Stimulated activated CD4-positive, alpha-beta T cell treated with anti-CD3 and anti-CD28 coated beads, Interleukin-2, amount 100 ng/mL, for 48 hours (primary cell): Measurements from ENCODE around the gene UBA7.
"Not testable (repeated sequence)": the region's sequence is repeated elsewhere in the genome, so short reads cannot be mapped to it uniquely, and the experiment has no call there.

Experiments used
- DNase-seq, 2 donors: peaks; one replicate each; pipeline ENCODE4 v3.0.0-alpha.2; 2020

UBA7 gene, protein sequence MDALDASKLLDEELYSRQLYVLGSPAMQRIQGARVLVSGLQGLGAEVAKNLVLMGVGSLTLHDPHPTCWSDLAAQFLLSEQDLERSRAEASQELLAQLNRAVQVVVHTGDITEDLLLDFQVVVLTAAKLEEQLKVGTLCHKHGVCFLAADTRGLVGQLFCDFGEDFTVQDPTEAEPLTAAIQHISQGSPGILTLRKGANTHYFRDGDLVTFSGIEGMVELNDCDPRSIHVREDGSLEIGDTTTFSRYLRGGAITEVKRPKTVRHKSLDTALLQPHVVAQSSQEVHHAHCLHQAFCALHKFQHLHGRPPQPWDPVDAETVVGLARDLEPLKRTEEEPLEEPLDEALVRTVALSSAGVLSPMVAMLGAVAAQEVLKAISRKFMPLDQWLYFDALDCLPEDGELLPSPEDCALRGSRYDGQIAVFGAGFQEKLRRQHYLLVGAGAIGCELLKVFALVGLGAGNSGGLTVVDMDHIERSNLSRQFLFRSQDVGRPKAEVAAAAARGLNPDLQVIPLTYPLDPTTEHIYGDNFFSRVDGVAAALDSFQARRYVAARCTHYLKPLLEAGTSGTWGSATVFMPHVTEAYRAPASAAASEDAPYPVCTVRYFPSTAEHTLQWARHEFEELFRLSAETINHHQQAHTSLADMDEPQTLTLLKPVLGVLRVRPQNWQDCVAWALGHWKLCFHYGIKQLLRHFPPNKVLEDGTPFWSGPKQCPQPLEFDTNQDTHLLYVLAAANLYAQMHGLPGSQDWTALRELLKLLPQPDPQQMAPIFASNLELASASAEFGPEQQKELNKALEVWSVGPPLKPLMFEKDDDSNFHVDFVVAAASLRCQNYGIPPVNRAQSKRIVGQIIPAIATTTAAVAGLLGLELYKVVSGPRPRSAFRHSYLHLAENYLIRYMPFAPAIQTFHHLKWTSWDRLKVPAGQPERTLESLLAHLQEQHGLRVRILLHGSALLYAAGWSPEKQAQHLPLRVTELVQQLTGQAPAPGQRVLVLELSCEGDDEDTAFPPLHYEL

DNA sequence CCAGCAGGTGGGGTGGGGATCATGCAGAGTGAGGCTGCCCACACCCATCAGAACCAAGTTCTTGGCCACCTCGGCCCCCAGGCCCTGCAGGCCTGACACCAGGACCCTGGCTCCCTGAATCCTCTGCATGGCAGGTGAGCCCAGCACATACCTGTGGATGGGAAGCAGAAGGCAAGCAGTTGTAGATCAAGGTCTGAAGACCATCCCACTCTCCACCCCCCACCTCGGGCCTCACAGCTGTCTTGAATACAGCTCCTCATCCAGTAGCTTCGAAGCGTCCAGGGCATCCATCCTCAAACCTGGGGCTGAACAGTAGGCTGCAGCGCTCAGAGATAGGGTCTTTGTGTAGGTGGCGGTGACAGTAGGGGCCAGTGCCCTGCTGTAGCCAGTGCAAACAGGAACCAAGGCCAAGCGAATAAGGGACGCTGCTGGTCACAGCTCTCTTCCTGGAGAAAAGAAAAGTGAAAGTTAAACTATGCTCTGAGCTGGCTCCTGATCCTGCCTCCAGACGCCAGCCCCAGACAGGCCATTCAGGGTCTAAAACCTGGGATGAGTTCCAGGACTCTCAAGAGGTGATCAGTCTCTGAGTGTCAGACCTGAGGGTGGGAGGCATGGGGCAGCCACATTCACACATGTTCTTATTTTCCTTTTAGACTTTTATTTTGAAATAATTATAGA, at the start of gene UBA7:
UBA7 (minus strand) TSS at position 457 of the 678 bp plus-strand sequence; CDS start at position 291, 166 bp downstream.
- peak in 1 of 2 donors; percentile 25 for DNase-seq

DNA sequence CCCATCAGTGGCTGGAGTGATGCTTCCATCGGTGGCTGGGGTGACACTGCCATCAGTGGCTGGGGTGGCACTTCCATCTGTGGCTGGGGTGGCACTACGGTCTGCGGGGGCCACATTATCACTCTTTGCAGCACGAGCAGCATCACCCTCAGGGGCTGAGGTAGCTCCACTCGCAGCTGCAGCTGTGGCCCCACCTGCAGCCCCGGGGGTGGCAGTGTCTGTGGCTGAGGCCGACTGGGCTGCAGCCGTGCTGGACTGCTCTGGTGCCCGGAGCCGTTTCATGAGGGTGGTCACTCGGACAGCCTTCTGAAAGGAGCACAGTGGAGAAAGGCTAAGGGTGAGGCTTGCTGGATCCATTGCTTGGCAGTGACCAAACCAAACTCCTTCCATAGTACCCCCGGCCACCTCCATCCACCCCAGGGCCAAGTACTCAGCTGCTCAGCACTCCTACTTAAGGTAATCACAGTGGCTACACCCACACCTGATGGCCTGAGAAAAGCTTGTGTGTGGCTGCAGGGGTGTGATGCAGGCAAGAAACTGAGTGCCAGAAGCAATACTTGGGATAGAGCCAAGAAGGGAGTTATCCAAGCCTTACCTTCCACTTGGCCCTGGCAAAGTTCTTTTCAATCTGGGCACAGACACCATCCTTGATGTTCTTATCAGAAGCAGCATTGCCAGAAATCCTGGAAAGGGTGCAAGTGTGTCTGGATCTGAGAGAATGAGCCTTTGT, 46.0 kb upstream of the UBA7 start:
- DNase-seq, result no peak

DNA sequence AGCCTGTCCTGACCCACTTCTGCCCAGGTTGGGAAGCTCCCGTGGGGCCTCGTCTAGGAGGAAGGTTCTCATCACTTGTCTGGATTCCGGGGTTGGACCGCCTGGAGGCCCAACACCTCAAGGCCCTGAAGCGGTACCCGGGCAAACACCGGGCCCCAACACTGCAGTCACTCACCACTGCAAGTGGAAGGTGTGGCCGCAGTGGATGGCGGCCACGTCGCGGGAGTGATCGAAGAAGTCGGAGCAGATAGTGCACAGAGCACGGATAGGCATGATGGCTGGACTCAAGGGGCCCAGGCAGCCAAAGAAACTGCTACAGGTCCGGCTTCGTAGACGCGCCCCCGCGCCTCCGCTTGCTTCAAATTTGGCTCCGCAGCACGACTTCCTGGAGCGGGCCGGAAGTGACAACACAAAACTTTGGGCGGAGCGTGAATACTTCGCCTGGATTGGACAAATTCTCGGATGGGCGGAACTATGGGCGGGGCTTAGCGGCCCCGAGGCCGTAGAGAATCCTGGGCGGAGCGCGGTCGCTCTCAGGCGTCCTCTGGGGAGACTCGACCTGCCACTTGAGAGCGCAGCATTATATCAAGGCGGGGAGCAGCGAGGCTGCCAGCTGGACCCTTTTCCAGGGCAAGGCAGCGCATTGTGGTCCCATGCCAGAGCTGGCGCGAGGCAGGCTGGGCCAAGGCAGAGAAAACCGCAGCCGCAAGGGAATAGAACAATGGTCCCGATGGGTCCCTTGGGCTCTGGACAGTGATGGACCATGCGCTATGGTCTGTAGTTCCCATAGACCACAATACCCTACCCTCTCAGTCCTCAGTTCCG, 42.6 kb upstream of the UBA7 start, which contains the start of gene TRAIP:
TRAIP (minus strand) TSS at position 384 of the 825 bp plus-strand sequence; CDS start at position 273, 111 bp downstream.
- peak; percentile 95 to 96 for DNase-seq

DNA sequence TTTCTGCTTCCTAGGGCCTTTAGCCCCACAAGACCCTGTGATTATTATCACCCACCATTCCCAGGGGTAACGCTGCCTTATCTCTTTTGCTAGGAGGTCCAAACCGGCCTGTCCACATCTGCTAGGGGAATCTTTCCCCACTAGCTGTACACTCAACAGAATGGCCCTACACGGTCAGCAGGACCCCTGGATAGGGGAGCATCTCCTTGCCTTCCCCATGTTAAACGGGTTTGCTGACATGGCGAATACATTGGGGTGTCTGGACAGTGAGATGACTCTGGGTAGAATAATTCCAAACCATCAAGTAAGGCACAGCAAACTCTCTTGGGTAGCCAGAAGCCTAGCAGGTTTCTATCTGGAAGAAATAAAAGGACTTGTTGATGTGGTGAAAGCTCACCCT, 41.9 kb upstream of the UBA7 start:
- no peak for DNase-seq

DNA sequence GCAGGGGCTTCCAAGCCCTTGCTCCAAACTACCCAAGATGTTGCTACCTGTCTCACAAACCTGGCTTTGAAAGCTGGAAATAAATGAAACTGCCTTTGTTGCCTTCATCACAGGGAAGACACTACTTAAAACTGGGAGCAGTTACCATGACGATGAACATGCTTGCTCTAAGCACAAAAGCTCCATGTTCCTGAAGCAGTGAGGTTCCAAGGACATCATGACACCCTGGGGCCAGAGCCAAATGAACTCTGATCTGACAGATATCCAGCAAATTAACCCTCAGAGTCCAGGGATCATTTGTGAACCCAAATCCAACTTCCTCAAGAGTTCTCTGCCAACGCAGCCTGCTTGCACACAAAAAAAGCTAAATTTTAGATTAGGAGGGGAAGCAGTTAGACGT, 31.9 kb upstream of the UBA7 start:
- DNase-seq, result no peak

DNA sequence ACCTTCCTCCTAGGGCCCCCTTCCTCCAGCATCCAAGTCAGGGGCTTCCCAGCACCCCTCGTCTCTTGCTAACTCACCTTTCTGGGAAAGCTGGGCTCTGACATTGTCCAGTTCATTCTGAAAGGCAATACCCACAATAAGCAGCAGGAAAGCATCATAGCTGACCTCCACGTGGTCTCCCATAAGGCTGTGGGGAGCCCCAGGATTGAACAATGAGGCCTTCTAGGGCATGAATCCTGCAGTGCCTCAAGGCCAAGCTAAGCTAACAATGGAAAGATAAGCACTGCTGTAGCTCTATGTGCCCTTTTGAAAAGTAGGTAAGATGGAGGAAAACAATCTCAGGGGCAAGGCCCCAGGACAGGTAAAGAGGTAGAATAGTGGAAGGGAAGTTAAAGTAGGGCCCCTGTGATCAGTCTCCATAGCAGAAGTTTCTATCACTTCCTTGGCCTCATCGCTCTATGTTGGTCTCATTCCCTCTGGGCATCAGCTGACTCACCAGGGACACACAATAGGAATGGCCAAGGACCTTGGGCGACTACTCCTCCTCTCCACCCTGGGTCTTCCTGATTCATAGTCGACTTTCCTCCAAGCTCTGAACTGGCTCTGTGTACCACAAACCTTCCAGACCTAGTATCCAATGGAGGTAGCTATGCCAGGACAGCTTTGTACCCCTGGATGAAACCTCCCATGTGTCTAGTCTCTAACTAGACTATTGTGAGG, 30.9 kb upstream of the UBA7 start:
- no peak for DNase-seq

DNA sequence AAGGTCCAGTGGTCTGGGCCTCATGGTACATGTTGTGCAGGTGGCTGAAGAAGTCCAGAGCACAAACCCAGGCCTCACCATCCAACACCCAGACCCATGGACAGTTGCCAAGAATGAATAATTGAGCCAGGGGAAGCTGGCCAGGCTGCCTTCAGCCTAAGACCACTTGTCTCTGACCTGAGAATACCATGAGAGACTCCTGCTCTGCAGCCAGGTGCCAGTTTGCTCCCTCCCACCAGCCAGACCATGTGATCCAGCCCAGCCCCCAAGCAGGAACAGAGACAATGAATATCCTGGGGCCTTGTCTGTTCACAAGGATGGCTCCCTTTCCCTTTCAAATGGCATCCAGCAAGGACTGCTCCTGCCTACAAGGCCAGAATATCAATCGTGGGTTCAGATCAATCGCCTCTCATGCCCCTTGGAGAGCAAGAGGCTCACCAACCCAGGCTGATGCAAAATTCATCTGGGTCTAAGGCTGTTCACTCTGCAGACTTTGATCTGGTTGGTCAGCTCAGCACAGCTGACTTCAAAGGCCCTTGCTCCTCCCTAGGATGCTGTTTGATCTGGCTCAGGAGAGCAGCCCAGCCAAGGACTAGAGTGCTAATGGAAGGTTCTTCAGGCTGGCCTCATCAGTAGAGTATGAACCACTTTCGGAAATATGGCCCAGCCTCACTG, 29.2 kb upstream of the UBA7 start:
- no peak for DNase-seq

DNA sequence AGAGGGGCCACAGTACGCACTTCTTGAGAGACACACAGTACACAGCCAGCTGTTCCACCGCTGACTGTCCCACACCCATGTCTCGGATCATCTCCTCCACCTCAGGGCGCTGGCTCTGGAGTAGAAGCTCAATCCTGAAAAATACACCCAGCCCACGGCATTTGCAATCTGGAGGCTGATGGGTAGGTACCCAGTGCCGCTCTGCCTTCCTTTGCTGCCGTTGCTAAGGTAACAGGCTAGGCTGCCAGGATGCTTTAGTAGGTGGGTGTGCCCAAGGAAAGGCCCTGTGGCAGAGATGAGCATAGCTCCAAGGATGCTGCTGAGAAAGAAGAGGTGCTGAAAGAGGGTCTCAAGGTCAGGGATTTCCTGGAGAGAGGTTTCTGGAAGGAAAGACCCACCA, 28.1 kb upstream of the UBA7 start:
- no peak for DNase-seq

DNA sequence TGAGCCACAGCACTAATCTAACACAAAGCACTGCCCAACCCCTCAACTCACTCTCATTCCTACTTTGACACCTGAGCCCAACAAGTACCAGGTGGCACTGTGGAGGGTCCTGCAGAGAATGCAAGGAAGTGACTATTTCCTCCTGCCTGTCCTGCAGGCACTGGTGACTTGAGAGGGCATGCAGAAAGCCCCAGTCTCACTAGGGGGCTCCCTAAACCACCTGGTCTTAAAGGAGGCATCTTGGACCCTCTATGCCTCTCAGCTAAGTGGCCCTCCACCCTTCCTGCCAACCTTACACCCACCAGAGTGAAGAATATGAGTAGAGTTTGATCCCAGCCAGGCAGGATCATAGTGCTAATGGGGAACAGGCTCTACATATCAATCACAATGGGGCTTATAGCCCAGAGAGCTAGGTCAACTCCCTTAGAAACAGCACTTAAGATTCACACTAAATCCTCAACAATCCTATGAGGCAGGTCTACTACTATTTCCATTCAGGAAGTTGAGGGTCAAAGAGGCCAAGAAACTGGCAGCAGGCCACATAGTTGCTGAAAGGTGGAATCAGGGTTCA, 27.5 kb upstream of the UBA7 start:
- no peak for DNase-seq

DNA sequence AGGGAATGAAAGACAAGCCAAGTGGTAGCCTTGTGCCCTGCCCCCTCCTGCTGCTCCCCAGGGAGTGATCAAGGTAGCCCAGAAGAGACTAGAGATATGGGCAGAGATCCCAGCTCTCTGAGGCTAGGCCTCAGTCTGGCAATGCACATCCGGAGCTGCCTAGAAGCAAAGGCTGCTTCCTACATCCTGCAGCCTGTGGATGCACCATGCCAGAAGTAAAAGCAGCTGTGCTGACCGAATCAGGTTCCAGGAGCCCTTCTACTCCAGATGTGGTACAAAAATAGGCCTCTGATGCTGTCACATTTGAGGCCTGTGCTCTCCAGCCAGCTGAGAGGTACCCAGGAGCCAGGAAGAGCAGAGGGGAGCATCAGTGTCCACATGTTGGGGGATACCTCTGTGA, 26.6 kb upstream of the UBA7 start:
- DNase-seq, result no peak

DNA sequence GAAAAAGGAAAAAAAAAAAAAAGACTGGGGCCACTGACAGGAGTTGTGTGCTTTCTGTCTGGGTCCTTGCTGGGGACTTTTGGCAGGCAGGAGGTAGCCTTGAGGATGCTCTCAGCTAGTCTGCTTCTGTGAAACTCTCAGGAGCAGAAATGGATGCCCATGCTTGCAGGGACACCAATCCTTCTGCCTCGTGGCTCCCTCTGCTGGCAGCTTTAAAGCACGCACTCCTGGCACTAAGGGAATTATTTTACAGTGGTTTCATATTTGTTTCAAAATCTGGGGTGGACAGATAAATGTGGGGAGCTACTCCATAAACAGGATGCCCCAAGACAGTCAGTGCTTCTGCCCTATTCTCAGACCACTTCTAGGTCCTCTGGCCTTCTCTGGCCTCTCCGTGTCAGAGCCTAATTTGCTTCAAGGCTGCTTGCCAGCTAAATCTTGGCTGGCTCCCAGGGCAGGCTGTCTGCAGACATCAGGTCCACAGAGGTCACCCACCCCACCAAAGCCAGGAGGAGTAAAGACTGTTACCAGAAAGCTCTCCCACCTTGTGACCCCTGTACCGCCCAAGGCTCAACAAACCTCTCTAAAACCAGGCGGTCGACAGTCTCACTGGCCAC, 25.5 kb upstream of the UBA7 start:
- peak; percentile 70 to 72 for DNase-seq

DNA sequence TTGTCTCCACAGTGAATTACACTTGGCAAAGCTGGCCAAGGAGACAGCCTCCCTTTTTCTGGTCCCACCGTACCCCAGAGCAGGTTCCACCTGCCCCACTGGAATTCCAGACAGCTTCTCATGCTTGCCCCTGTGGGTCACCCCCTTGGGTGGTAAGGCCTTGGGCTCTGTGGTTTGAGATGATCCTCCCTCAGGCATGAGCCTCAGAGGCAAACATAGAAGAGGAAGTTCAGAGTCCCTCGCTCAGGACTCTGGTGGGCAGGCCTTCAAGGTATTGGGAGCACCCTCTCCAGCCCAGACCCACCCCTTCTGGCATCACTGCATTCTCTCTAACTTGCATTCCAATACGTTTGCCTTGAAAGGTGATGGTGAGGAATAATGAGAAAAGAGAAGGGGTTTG, 17.6 kb upstream of the UBA7 start:
- no peak for DNase-seq

DNA sequence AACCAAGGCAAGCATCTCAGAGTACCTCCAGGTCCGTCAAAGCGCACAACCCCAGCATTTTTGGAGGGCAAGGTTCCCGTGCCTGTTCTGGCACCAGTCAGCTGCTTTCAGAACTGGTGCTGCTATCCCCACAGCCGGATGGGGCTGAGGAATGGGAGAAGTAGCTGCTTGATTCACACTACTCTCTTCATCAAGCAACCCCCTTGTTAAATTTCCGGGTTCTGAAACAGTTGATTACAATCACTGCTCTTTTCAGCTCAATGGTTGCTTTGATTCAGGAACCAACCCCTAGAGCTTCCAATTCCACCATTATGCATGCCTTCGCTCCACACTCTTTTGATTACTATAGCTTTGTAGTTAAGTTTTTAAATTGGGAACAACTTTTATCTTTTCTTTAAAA, 12.3 kb upstream of the UBA7 start:
- DNase-seq, result no peak

DNA sequence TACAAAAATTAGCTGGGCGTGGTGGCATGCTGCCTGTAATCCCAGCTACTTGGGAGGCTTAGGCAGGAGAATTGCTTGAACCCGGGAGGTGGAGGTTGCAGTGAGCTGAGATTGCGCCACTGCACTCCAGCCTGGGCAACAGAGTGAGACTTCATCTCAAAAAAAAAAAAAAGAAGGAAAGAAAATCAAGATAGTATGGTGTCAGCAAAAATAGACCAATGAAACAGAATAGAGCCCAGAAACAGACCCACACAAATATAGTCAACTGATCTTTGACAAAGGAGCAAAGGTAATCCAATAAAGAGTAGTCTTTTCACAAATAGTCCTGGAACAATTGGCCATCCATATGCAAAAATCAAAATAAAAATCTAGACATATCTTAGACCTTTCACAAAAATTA, 9.4 kb upstream of the UBA7 start:
- DNase-seq, result not testable (repeated sequence)

DNA sequence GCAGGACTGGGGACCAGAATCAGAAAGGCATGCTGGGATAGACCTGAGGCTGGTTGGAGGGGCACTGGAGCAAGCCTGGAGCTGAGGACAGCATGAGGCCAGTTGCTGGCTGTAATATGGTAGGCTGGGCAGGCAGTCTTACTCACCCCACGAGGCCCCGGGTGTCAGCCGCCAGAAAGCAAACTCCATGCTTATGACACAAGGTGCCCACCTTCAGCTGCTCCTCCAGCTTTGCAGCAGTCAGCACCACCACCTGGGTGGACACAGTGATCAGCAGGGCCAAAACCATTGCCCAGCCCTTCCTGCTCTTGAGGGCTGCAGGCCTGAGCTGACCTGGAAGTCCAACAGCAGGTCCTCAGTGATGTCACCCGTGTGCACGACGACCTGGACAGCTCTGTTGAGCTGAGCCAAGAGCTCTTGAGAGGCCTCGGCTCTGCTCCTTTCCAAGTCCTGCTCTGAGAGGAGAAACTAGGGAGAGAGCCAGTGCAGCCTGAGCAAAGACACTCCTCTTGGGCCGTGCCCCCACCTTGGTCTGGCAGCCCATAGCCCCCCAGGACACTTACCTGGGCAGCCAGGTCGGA, 747 bp downstream of the UBA7 start:
- no peak for DNase-seq

DNA sequence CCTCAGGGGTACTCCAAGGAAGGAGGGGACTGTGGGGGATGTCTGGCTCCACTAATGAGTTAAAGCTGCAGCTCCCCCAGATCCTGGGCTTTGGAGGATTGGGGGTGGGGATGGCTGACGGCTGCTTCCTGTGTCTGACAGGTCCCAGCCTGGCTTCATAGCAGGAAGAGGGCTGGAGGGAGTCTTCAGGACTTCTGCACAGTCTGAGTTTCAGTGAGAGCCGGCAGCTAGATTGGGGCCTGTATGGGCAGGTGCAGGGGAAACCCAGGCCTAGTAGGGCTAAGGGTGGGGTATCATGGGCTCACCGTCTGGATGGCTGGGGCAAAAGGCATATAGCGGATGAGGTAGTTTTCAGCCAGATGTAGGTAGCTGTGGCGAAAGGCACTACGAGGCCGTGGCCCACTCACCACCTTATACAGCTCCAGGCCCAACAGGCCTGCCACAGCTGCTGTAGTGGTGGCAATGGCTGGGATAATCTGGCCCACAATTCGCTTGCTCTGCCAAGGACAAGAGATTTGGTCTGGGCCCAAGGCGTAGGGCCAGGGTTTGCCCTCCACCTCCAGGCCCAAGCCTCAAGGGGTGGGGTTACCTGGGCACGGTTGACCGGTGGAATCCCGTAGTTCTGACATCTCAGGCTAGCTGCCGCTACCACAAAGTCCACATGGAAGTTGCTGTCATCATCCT, 6.2 kb downstream of the UBA7 start:
- DNase-seq, result no peak

DNA sequence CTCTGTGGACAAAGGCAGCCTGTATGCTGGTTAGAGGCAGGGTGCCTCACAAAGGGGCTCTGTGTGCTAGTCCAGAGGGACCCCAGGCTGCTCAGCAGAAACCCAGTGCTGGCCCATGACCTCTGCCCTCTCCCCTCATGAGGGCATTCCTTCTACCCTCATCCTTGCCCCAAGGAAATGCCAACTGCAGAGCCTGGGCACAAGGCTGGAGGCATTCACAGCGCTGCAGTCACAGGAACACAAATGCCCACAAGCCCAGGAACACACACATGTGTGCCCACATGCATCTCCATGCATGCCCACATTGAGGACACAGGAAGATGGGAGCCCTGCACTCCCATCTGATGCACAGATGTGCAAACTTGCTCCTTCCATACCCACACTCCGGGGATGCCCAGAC, 6.9 kb downstream of the UBA7 start:
- no peak for DNase-seq
